GM19035 (cell line): Measurements from ENCODE around the gene ANKS1B.
"Not testable (repeated sequence)": the region's sequence is repeated elsewhere in the genome, so short reads cannot be mapped to it uniquely, and the experiment has no call there.

Experiments
- ATAC-seq: cut with Tn5 transposase; IDR thresholded peaks from one replicate; pipeline ENCODE4 v1.9.1; 2021; ENCODE audit not compliant: unreplicated experiment

The ANKS1B gene

DNA sequence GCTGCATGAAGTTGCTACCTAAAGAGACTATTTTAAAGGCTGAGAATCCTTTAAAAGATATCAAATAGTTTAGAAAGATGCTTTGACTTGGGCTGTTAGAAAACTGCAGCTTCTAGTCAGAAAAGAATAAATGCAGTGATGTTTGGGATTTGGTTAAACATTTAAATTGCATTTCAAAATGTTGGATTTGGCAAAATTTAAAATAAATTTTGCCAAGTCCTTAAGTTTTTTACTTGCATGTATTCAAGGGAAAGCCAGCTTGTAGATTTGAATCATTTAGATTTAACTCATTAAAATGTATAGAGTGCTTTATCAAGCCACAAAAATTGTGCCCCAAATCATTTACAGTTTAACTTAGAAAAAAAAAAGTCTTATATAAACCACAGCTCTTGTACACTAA lies 109.7 kb downstream of the ANKS1B start:
- ATAC-seq: no peak

DNA sequence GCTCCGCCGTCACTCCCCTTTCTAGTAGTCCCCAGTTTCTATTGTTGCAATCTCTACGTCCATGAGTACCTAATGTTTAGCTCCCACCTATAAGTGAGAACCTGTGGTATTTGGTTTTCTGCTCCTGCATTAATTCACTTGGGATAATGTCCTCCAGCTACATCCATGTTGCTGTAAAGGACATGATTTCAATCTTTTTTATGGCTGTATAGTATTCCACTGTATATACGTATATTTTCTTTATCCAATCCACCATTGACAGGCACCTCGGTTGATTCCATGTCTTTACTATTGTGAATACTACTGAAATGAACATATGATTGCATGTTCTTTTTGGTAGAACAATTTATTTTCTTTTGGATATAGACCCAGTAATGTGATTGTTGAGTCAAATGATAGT lies 114.7 kb downstream of the ANKS1B start:
- ATAC-seq: no peak

DNA sequence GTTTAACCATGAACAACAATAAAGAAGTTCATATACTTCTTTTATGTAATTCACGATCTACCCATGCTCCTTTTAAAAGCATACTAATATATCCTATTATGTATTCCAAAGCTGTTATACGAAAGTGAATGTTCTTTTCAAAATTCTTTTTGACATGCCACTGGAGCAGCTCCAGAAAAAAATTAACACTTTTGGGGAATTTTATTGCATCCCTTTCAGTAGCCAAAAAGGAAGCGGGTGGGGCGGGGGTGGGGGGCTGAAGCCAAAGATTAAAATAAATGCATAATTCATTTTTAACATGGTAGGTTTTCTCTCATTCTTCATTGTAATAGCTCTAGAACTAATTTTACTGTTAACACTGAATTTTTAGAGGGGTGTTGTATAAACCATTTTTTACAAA lies 123.0 kb downstream of the ANKS1B start:
- no peak for ATAC-seq

DNA sequence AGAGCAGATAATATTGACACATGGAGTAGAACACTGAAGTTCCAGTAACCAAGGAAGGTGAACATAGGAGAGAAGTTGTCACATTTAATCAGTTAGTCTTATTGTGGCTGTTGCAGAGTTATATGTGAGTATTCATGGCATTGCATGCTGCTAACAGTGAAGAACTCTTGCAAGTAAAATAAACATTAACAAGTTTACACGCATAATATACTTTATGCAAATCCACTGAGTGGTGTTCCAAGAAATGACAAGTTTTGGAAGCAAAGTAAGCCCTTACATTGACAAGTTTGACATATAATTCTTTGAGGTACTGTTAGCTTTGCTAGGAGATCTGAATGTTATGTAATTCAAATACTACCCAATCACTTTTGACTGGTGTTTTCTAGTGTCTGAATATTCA lies 125.6 kb downstream of the ANKS1B start:
- no peak for ATAC-seq

DNA sequence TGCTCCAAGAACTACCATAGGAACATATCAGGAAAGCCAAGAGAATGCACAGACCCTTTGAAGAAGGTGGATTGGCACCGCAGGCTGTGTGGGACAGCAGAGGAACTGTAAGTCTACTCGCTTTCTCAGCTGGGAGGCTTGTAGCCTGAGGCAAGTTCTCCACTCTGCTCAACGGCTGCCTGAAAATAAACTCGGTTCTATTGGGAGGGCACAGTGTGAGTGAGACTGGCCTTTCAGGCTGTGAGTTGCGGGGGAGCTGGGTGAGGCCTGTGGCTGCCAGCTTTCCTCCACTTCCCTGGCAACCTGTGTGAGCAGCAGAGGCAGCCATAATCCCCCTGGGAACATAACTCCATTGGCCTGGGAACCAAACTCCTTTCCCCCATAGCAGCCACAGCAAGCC lies 132.1 kb downstream of the ANKS1B start:
- ATAC-seq: no peak

DNA sequence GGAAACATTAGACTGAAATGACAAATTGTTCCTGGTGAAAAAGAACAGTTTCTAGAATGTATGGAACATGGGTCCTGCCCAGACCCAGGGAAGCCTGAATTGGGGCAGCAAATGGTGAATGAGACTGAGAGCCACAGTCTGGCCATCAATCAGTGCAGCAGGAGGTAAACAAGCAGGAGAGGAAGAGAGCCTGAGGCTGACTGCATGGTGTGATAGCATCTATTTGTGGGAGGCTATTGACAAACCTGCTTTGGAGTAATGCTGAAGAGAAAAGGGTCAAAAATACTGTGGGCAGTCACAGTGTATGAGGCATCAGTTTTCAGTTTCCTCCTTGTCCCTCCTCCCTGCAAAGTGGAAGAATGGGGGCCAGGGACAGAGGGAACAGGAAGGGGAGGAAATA lies 136.8 kb downstream of the ANKS1B start:
- ATAC-seq: no peak

DNA sequence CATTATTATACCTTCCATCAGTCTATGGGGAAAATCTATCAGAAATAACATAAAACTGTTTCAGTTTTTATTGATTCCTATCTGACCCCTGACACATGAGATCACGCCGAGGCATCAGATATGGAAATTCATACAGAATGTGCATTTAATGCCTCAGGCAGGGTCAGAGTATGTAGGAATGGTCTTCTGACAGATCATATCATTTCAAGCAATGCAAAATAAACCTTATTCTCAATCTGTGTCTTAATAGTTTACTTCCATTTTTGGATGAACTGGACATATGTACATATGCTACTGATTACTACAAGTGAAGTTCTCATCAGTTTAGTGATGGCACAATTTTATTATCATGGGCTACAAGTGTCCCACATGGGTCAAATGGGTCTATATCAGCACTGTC lies 150.0 kb downstream of the ANKS1B start:
- no peak for ATAC-seq

DNA sequence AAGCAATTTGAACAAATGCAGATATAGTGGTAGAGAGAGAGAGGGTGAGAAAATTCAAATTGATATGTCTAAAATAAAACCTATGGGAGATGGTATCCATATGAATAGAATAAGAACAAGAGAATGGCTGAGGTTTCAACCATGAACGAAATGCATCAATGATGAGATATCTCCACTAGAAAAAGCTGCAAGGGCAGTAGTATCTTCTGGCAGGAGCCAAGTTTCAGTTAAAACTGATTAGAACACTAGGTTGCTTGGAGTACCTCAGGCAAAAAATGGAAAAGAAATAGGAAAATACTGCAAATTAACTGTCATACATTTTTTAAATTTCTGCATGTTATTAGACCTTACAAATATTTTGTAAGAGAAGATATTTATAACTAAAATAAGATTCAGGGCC lies 151.3 kb downstream of the ANKS1B start:
- no peak for ATAC-seq

DNA sequence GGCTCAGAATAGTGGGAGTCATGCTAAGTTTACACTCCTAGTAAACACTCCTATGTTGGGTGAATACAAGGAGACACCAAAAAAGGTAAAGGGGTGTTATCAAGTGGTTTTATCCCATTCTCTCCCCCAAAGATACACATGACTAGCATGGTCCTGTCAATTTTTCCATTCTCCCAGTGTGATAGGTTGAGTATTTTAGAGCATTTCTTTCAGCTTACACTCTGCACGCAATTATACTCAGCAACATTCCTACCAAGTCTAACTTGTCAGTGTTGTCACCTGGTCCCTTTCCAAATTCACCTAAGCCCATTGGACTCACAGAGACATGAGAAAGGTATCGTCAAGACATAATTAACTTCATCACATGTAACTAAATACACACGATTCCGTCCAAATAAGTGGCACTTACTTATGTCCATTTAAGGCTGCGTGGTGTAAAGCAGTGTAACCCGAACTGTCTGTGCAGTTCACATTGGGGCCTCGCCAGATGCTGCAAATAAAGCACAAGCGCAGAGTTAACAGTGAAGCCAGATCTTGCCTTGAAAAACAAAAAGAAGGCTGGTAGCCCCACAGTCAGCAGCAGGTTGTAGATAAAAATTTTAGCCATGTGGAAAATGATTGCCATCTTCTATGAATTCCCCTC lies 159.7 kb downstream of the ANKS1B start:
- ATAC-seq: no peak

DNA sequence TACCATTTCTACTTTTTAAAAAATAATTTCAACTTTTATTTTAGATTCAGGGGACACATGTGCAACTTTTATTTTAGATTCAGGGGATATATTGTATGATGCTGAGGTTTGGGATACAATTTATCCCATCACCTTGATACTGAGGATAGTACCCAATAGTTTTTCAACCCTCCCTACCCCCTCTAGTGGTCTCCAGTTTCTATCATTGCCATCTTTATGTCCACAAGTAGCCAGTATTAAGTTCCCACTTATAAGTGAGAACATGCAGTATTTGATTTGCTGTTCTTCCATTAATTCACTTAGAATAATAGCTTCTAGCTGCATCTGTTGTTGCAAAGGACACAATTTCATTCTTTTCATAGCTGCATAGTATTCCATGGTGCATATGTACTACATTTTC lies 162.5 kb downstream of the ANKS1B start:
- no peak for ATAC-seq

DNA sequence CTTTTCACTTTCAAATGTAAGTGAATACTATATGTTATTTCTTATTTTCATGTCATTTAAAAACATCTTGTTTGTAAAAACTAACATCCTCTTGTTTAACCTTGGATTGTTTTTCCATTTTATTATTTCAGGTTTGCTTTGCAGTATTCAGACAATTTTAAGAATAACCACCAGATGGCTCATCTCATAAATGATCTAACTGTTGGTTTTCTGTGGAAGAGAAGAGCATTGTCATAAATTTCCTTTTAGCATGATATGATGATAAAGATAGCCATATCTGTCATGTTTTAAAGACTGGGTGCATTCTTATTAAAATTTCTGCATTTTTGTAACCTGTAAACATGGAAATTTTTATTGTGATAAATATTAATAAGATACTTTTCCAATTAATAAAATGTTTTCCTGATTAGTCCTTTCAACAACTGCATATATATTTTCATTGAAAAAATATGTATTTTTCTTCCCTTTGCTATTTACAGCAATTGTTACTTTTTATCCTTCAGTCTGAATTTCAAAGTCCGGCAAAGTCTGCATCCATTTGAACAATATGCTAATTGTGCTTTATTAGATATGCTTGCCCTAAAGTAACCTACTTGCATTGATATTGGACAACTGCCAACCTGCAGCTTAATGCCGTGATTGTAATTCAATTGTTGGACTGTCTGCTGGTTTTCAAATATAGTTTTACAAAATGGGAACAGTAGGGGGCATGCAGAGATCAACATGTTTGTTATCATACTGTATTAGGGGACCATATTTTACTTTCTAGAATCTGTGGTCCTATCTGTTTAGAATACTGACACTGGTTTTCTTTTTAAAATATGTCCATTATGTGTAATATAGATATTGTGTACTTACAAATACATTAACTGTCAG lies 173.8 kb downstream of the ANKS1B start:
- no peak for ATAC-seq

DNA sequence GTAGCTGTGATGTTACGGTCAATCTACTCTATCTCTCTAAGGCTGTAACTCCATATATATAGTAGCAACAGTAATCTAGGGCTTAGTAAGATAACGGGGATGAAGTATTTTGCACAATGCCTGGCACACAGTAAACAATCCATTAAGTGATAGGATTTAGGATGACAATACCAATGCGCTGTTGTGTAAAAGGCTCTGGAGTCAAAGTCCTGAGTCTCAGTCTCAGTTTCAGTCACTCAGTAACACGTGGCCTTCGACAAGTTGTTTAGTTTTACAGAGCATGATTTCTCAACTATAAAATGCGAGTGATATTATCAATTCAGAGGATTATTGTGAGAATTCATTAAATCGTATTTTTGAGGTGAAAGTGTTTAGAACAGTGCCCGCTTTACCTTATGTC lies 174.8 kb downstream of the ANKS1B start:
- no peak for ATAC-seq

DNA sequence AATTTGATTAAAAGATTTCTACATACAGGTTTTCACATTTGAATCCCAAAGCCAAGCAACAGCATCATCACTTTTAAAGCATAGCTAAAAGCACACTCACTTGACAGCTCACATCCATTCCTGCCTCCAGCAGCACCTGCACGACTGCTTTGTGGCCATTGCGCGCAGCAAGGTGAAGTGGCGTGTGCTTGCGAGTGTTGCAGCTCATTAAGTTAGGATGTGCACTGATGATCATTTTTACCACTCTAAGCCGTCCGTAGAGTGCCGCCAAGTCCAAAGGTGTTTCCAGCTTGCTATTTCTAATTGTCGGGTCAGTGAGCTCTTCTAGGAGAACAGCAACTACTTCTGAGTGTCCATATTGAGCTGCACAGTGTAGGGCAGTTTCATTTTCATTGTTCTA lies 178.4 kb downstream of the ANKS1B start:
- no peak for ATAC-seq

DNA sequence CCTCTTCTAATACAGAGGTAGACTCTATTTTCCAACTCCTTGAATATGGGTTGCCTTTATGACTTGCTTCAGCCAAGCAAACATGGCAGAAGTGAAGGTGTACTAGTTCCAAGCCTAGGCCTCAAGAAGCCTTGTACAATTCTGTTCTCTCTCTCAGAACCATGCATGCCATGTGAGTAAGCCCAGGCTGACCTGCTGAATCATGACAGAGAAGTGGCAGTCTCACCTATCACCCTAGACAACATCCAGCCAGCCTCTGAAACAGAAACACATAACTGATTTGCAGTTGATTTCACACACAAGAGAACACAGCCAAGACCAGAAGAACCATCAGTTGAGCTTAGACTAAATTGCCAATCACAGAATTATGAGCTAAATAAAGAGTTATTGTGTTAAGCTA lies 180.0 kb downstream of the ANKS1B start:
- ATAC-seq: no peak

DNA sequence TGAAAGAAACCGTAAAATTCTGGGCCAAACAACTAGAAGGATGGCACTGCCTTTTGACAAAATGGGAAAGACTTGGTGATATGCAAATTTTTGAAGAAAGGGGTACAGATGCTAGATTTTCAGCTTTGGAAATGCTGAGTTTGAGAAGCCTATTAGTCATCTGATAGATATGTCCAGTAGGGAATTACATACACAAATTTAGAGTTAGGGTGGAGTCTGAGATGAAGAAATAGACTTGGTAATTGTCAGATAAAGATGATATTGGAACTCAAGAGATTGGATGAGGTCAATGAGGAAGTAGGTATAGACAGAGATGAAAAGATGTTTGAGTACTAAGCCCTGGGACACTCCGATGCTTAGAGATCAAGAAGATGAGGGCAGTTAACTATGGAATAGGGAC lies 184.1 kb downstream of the ANKS1B start:
- no peak for ATAC-seq

DNA sequence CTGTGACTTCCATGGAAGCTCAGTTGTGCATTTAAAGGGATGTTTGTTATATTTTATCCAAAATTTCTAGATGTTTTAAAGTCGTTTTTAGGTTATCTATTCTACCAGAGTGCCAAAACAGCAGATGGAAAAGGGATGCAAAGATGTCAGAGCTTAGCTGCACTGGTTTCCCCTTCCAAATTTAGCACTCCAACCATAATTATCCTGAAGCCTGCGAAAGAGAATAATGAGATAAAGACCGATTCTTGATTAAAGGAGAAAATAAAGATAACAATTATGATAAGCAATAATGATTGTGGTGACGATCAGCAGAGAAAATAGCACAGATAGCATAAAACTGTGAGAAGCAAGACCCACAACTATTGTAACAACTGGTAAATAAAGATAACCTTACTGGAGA lies 186.8 kb downstream of the ANKS1B start:
- ATAC-seq: not testable (repeated sequence)

DNA sequence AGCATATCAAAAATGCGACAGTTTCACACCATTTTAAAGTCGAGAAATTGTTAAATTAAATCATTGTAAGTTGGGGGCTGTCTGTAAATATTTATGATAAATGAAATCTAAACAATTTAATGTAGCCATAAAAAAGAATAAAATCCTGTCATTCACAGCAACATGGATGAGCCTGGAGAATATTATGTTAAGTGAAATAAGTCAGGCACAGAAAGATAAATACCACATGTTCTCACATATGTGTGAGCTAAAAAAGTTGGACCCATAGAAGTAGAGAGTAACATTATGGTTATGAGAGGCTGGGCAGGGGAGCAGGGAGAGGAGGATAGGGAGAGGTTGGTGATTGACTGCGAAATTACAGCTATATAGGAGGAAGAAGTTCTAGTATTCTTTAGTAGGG lies 201.3 kb downstream of the ANKS1B start:
- ATAC-seq: no peak

DNA sequence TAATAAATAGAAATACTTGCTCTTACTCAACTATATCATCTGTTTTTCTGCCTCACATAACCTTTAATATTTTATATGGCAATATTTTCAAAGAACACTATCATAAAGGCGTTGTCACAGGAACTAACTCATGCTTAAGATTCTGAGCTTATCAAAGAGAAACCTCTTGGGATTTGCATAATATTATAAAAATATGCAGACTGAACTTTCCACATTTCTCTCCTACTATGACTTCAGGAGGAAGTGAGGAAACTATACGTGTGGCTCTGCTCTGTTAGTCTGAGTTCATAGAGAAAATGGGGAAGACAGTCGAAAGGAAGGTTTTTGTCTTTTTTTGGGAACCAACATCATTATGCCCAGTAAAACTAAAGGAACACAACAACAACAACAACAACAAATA lies 212.5 kb downstream of the ANKS1B start:
- no peak for ATAC-seq

DNA sequence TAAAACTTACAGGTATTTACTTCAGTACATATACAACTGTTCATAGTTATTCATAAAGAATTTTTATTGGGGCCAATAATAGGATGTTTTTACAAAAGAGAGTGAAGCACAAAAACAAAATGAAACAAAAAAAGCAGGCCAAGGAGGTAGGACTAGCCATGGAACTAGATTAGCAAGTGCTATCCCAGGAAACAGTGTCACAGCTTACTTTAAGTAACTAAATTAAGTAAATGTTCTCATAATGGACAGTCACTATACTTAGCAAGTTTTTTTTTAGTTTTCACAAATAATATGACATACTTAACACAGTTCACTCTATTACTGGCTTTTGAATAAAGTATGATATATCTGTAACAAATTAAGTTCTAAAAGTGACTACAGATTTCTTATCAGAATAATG lies 213.1 kb downstream of the ANKS1B start:
- no peak for ATAC-seq

DNA sequence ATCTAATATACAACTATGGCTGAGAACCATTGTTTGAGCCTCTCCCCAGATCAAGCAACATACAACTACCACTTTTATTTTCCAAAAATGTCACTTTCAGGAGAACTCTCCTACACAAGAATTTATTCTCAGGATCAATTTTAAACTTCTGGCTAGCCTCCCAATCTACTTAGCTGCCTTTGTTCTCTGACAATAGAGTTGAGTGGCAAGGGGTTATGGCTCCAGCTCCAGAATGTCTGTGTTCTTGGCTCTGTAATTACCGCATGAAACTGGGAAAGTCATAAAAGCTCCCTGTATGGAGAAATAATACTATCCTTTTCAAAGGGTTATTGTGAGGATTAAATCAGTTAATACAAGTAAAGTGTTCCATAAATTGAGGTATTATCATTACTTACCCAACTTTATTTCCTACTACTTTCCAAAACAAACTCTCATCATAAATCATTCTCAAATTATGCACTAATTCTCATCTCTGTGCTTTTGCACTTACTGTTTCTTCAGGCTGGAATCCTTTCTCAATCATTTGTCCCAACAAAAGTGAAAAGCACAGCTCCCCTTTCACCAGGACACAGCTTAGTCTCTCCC lies 215.2 kb downstream of the ANKS1B start:
- ATAC-seq: no peak

DNA sequence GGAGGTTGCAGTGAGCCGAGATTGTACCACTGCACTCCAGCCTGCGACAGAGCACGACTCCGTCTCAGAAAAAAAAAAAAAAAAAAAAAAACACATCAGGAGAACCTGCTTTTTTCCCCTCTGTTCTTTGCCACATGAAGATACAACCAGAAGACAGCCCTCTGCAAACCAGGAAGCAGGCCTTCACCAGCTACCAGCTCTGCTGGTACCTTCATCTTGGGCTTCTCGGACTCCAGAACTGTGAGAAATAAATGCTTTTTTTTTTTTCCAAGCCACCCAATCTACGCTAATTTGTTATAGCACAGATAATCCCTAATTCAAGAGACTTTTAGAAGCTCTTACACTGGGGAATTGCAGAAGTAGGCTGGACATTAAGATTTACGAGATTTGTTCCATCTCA lies 216.0 kb downstream of the ANKS1B start:
- no peak for ATAC-seq

DNA sequence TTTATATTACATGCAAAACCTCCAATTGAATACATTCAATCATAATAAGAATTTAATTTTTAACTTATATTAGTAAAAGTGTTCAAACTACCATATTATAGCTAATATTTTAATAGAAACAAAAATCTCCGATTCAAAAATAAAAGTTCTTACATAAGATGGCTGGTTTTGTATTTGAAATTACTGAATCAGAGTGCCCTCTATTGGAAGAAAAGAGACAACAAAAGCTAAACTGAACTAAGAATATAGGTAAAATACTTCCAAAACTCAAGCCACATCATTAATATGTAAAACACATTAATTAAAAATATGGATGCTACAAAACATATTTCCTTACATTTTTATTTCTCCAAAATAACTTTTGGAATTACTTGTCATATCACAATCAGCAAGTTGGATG lies 216.9 kb downstream of the ANKS1B start:
- ATAC-seq: no peak
